HL-60 (cell line): Measurements from ENCODE around the gene TRIM40.

ENCODE experiments used
- DNase-seq, 2 experiments: peaks; one replicate each; pipeline ENCODE4 v3.0.0-alpha.2; 2010 to 2020; ENCODE audit warnings: low read depth in 1 of 2, low spot score in 1 of 2
- H3K27ac ChIP-seq: fragments of 250-450 bp; sonication (Bioruptor Pico); replicated peaks from 2 replicates; pipeline ENCODE4 v1.5.1; 2020; ENCODE audit warnings: mild to moderate bottlenecking, moderate library complexity
- H3K27me3 ChIP-seq: fragments of 250-450 bp; sonication (Bioruptor Pico); 2 replicates; pipeline ENCODE4 v1.5.1; 2021; ENCODE audit warnings: mild to moderate bottlenecking, moderate library complexity; ENCODE audit not compliant: insufficient read depth, poor library complexity, severe bottlenecking
- H3K4me3 ChIP-seq: replicated peaks from 2 replicates; pipeline ENCODE4 v1.5.1; 2011; ENCODE audit warnings: mild to moderate bottlenecking, control low read depth, low read length; ENCODE audit not compliant: insufficient read depth
- GABPA ChIP-seq: IDR thresholded peaks from 2 replicates; pipeline ENCODE4 v1.6.1; 2012; ENCODE audit warnings: low read depth
- POLR2AphosphoS5 ChIP-seq: IDR thresholded peaks from 2 replicates; pipeline ENCODE4 v1.6.1; 2012; ENCODE audit warnings: low read depth
- REST ChIP-seq: IDR thresholded peaks from 2 replicates; pipeline ENCODE4 v1.6.1; 2012; ENCODE audit warnings: low read depth; ENCODE audit not compliant: insufficient replicate concordance
- SPI1 ChIP-seq: IDR thresholded peaks from 2 replicates; pipeline ENCODE4 v1.6.1; 2012; ENCODE audit warnings: low read depth, mild to moderate bottlenecking, borderline replicate concordance
- TF ChIP-seq, protein P1 (sequence below): IDR thresholded peaks from one replicate; pipeline ENCODE4 v1.5.1; 2011; ENCODE audit warnings: low read length, control low read depth, inconsistent platforms; ENCODE audit not compliant: insufficient read depth

Gene TRIM40

DNA sequence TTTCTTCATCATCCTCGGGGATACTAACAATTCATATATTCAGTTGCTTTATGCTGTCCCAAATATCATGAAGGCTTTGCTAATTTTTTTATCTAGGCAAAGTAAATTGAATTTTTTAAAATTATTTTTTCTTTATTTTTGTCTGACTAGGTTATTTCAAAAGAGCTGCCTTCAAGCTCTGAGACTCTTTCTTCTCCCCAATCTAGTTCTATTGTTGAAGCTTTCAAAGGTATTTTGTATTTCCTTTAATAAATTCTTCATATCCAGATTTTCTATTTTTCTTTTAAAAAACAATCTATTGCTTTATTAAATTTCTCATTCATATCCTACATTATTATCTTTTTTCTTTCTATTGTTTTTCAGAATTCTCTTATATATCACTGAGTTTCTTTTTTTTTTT lies 44.2 kb downstream of the TRIM40 start:
- H3K27me3 ChIP-seq = peaks cover 13% of the 10 kb centered on the region
- TF ChIP-seq, protein P1, sequence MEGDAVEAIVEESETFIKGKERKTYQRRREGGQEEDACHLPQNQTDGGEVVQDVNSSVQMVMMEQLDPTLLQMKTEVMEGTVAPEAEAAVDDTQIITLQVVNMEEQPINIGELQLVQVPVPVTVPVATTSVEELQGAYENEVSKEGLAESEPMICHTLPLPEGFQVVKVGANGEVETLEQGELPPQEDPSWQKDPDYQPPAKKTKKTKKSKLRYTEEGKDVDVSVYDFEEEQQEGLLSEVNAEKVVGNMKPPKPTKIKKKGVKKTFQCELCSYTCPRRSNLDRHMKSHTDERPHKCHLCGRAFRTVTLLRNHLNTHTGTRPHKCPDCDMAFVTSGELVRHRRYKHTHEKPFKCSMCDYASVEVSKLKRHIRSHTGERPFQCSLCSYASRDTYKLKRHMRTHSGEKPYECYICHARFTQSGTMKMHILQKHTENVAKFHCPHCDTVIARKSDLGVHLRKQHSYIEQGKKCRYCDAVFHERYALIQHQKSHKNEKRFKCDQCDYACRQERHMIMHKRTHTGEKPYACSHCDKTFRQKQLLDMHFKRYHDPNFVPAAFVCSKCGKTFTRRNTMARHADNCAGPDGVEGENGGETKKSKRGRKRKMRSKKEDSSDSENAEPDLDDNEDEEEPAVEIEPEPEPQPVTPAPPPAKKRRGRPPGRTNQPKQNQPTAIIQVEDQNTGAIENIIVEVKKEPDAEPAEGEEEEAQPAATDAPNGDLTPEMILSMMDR = no peak
- TF ChIP-seq SPI1 (no peak), GABPA (no peak), POLR2AphosphoS5 (no peak), REST (no peak)
- no peak for DNase-seq
- H3K4me3 ChIP-seq = no peak overlapping the region
- H3K27ac ChIP-seq = no peak overlapping the region

DNA sequence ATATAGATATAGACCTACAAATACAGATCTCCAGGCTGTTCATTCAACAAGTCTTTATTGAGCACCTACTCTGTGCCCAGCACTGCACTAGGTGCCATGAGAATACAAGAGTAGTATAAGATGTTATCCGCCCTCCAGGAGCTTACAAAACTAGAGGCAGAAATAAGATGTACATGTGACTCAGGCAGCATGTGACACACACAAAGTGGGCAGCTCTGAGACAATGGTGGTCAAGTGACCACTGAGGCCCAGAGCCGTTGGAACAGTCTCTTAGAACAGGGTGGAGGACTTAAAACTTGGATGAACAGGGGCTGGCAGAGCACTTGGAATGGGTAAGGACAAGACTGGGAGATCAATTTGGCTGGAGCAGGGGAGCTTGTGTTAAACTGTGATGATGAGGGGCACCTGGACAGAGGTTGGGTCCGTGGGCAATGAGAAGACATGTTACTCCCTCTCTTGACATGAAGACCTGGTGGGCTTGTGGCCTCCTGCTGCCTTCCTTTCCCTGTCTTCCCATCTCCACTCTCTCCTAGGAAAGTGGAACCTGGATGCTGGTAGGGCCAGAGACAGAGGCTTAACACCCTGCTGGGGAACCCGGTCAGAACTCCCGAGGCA lies 48.6 kb downstream of the TRIM40 start:
- no peak overlapping the region for H3K27ac ChIP-seq
- H3K27me3 ChIP-seq = no peaks in the 10 kb centered on the region
- TF ChIP-seq GABPA = no peak
- TF ChIP-seq POLR2AphosphoS5 = peak; percentile 25; the same call in 1 of the 2 replicates
- DNase-seq = no peak
- H3K4me3 ChIP-seq = no peak overlapping the region

- TF ChIP-seq, protein P1 = no peak
- no peak for TF ChIP-seq REST
- no peak for TF ChIP-seq GABPA
- no peak for TF ChIP-seq POLR2AphosphoS5
- TF ChIP-seq SPI1 = no peak
- Histone ChIP-seq H3K4me3 (no peak overlapping the region), H3K27me3 (no peaks in the 10 kb centered on the region), H3K27ac (no peak overlapping the region)
- DNase-seq = no peak
These were observed 50.0 kb downstream of the TRIM40 start for GRCh38 chr6:30185846-30186484.

DNA sequence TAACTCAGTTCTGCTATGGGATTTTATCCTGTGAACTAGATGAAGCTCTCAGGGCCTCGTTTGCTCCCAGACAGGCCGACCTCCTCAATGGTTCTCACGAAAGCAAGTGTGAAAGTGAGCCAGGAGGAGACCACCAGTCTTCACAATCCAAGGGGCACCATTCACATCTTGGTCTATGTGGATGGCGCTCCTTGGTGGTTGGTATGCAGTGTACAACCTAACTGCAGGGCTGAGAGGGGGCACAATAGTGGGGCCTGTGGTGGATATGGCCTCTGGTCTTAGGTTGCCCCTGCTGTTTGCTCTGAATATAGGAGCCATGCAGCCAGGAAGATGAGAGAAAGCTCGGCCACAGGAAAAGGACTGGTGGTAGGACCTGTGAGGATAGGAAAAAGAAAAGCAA lies 52.6 kb downstream of the TRIM40 start:
- Histone ChIP-seq H3K27me3 (no peaks in the 10 kb centered on the region), H3K27ac (no peak overlapping the region), H3K4me3 (no peak overlapping the region)
- DNase-seq = no peak
- TF ChIP-seq SPI1 = no peak

- Histone ChIP-seq H3K4me3 (no peak overlapping the region), H3K27me3 (no peaks in the 10 kb centered on the region), H3K27ac (no peak overlapping the region)
- no peak for TF ChIP-seq SPI1
- no peak for TF ChIP-seq POLR2AphosphoS5
- TF ChIP-seq, protein P1 = no peak
- no peak for TF ChIP-seq REST
- no peak for TF ChIP-seq GABPA
- DNase-seq = no peak
These were observed 56.1 kb downstream of the TRIM40 start for GRCh38 chr6:30192076-30192475.
